ENCODE data around the gene TMCC1.

- TF ChIP-seq, protein P1, sequence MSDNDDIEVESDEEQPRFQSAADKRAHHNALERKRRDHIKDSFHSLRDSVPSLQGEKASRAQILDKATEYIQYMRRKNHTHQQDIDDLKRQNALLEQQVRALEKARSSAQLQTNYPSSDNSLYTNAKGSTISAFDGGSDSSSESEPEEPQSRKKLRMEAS (IDR thresholded peaks at IDR 0.05; ENCODE audit: insufficient read depth, insufficient read length): no peak
- TF ChIP-seq CTCF (IDR thresholded peaks at IDR 0.05; ENCODE audit: extremely low read depth in 1 of 2, insufficient read depth in 1 of 2, low read depth in 1 of 2, low read length in 2 of 2) (no peak), POLR2AphosphoS5 (IDR thresholded peaks at IDR 0.05; ENCODE audit: insufficient read depth, low read depth, low read length) (no peak), EZH2 (IDR thresholded peaks at IDR 0.05; ENCODE audit: borderline replicate concordance, low read depth, low read length, severe bottlenecking) (no peak), GATA2 (IDR thresholded peaks at IDR 0.05; ENCODE audit: insufficient read depth, insufficient read length, low read depth, low read length) (no peak), POLR2A (IDR thresholded peaks at IDR 0.05; ENCODE audit: low read depth, low read length) (no peak), FOS (IDR thresholded peaks at IDR 0.05; ENCODE audit: borderline replicate concordance, insufficient read depth, low read length) (no peak), MYC (IDR thresholded peaks at IDR 0.05; ENCODE audit: low read depth, low read length) (no peak)
Observed at GRCh38 chr3:129778871-129779270, 114.6 kb downstream of the TMCC1 start.
